Neural progenitor cell (in vitro differentiated cells): ENCODE measurements around the gene COL19A1.

Experiments used
- EZH2 ChIP-seq: fragments of 200-600 bp; sonication (generic); IDR thresholded peaks from 2 replicates; pipeline ENCODE4 v1.6.1; 2017; ENCODE audit warnings: antibody characterized with exemption, mild to moderate bottlenecking, moderate library complexity
- EZH2phosphoT487 ChIP-seq: fragments of 200-600 bp; sonication (generic); IDR thresholded peaks from 2 replicates; pipeline ENCODE4 v1.6.1; 2017; ENCODE audit warnings: antibody characterized with exemption
- TF ChIP-seq, protein P1 (sequence below): fragments of 200-600 bp; sonication (generic); IDR thresholded peaks from 2 replicates; pipeline ENCODE4 v1.5.1; 2017; ENCODE audit warnings: antibody characterized with exemption, mild to moderate bottlenecking

DNA sequence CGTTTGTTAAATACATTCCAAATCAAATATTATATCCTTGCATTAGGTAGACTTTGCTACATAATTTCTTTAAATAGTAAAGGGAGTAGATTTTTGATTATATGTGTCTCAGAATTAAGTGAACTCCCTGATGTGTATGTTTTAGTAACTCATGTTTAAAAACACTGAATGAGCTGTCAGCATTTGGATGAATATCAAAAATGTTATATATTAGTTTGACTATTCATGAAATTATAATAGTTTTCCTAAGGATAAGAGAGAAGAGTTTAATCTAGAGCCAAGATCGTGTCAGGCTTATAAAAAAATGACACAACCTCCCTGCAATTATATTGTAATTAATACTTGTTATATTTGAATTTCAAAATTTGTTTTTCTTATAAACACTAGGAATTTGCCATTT, 195.2 kb downstream of the COL19A1 start:
- TF ChIP-seq, protein P1, sequence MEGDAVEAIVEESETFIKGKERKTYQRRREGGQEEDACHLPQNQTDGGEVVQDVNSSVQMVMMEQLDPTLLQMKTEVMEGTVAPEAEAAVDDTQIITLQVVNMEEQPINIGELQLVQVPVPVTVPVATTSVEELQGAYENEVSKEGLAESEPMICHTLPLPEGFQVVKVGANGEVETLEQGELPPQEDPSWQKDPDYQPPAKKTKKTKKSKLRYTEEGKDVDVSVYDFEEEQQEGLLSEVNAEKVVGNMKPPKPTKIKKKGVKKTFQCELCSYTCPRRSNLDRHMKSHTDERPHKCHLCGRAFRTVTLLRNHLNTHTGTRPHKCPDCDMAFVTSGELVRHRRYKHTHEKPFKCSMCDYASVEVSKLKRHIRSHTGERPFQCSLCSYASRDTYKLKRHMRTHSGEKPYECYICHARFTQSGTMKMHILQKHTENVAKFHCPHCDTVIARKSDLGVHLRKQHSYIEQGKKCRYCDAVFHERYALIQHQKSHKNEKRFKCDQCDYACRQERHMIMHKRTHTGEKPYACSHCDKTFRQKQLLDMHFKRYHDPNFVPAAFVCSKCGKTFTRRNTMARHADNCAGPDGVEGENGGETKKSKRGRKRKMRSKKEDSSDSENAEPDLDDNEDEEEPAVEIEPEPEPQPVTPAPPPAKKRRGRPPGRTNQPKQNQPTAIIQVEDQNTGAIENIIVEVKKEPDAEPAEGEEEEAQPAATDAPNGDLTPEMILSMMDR = no peak
- TF ChIP-seq EZH2phosphoT487 = no peak
- TF ChIP-seq EZH2 = no peak
